Thyroid gland (tissue), 4 donors: Measurements from ENCODE around the gene MIAT.

ENCODE experiments used
- CTCF ChIP-seq, 6 experiments: fragments of 200-600 bp in 3 of 6; fragments of 450-650 bp in 3 of 6; sonication (generic) in 3 of 6; IDR thresholded peaks; one replicate each; pipeline ENCODE4 v1.5.1; 2016 to 2019; ENCODE audit warnings: antibody characterized with exemption in 6 of 6, mild to moderate bottlenecking in 2 of 6, inconsistent platforms in 1 of 6, moderate library complexity in 1 of 6
- POLR2A ChIP-seq, 2 donors: fragments of 450-650 bp; IDR thresholded peaks; one replicate each; pipeline ENCODE4 v1.6.1; 2017; ENCODE audit warnings: antibody characterized with exemption in 2 of 2, mild to moderate bottlenecking in 2 of 2, moderate library complexity in 1 of 2

GRCh38 chr22:26667140-26667539 lies 9.8 kb downstream of the MIAT start:
- TF ChIP-seq CTCF (IDR thresholded peaks at IDR 0.05) (no peak), POLR2A (IDR thresholded peaks at IDR 0.05) (no peak)
